ENCODE results near the gene ATP11A.
"Not testable (repeated sequence)": the region's sequence is repeated elsewhere in the genome, so short reads cannot be mapped to it uniquely, and the experiment has no call there.

- TF ChIP-seq CTCF (conservative IDR thresholded peaks at IDR 0.05; ENCODE audit: low read depth in 2 of 2); EZH2 (IDR thresholded peaks at IDR 0.05; ENCODE audit: low read depth, unreplicated experiment); POLR2AphosphoS5 (IDR thresholded peaks at IDR 0.05; ENCODE audit: low read depth); ETS1 (IDR thresholded peaks at IDR 0.05); JUNB (IDR thresholded peaks at IDR 0.05; ENCODE audit: unreplicated experiment); EZH2phosphoT487 (IDR thresholded peaks at IDR 0.05; ENCODE audit: unreplicated experiment); CREB1 (CRISPR knock-in tag; IDR thresholded peaks at IDR 0.05; ENCODE audit: low read depth); REST (IDR thresholded peaks at IDR 0.05; ENCODE audit: unreplicated experiment): not testable (repeated sequence)
- TF ChIP-seq, protein P1, sequence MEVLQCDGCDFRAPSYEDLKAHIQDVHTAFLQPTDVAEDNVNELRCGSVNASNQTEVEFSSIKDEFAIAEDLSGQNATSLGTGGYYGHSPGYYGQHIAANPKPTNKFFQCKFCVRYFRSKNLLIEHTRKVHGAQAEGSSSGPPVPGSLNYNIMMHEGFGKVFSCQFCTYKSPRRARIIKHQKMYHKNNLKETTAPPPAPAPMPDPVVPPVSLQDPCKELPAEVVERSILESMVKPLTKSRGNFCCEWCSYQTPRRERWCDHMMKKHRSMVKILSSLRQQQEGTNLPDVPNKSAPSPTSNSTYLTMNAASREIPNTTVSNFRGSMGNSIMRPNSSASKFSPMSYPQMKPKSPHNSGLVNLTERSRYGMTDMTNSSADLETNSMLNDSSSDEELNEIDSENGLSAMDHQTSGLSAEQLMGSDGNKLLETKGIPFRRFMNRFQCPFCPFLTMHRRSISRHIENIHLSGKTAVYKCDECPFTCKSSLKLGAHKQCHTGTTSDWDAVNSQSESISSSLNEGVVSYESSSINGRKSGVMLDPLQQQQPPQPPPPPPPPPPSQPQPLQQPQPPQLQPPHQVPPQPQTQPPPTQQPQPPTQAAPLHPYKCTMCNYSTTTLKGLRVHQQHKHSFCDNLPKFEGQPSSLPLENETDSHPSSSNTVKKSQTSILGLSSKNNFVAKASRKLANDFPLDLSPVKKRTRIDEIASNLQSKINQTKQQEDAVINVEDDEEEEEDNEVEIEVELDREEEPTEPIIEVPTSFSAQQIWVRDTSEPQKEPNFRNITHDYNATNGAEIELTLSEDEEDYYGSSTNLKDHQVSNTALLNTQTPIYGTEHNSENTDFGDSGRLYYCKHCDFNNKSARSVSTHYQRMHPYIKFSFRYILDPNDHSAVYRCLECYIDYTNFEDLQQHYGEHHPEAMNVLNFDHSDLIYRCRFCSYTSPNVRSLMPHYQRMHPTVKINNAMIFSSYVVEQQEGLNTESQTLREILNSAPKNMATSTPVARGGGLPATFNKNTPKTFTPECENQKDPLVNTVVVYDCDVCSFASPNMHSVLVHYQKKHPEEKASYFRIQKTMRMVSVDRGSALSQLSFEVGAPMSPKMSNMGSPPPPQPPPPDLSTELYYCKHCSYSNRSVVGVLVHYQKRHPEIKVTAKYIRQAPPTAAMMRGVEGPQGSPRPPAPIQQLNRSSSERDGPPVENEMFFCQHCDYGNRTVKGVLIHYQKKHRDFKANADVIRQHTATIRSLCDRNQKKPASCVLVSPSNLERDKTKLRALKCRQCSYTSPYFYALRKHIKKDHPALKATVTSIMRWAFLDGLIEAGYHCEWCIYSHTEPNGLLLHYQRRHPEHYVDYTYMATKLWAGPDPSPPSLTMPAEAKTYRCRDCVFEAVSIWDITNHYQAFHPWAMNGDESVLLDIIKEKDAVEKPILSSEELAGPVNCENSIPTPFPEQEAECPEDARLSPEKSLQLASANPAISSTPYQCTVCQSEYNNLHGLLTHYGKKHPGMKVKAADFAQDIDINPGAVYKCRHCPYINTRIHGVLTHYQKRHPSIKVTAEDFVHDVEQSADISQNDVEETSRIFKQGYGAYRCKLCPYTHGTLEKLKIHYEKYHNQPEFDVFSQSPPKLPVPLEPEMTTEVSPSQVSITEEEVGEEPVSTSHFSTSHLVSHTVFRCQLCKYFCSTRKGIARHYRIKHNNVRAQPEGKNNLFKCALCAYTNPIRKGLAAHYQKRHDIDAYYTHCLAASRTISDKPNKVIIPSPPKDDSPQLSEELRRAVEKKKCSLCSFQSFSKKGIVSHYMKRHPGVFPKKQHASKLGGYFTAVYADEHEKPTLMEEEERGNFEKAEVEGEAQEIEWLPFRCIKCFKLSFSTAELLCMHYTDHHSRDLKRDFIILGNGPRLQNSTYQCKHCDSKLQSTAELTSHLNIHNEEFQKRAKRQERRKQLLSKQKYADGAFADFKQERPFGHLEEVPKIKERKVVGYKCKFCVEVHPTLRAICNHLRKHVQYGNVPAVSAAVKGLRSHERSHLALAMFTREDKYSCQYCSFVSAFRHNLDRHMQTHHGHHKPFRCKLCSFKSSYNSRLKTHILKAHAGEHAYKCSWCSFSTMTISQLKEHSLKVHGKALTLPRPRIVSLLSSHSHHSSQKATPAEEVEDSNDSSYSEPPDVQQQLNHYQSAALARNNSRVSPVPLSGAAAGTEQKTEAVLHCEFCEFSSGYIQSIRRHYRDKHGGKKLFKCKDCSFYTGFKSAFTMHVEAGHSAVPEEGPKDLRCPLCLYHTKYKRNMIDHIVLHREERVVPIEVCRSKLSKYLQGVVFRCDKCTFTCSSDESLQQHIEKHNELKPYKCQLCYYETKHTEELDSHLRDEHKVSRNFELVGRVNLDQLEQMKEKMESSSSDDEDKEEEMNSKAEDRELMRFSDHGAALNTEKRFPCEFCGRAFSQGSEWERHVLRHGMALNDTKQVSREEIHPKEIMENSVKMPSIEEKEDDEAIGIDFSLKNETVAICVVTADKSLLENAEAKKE (CRISPR knock-in tag; IDR thresholded peaks at IDR 0.05) = not testable (repeated sequence)
Measured at GRCh38 chr13:112800807-112801206, 111.0 kb downstream of the ATP11A start.

Measured in GM23338 (cell line).